ENCODE measurements around the gene POLR3A. TPM values are rescaled to one million over a fixed set of nuclear protein-coding genes. Genes with fewer than 3 reads are reported as not detected.

The POLR3A gene
- polyA plus RNA-seq, 1 of the 3 experiments (the other 2 are of a cell fraction), result 10.8 TPM

- Histone ChIP-seq H3K9me2 (no peaks in the 10 kb centered on the region), H3K36me3 (replicated peaks in 1 of 2; ENCODE audit: control insufficient read depth in 1 of 2, insufficient read depth in 2 of 2, low read length in 1 of 2) (no peaks in the 10 kb centered on the region), H3F3A (replicated peaks; ENCODE audit: insufficient read depth) (no peaks in the 10 kb centered on the region), H3K9me3 (no peaks in the 10 kb centered on the region), H3K27me3 (ENCODE audit: insufficient read depth) (no peaks in the 10 kb centered on the region), H3K4me1 (ENCODE audit: control insufficient read depth in 1 of 2, insufficient read depth in 2 of 2, low read depth in 1 of 2, low read length in 1 of 2) (peaks cover 0 to 5% of the 10 kb centered on the region in 2 experiments; a peak in 1 of 4 replicates), H3K4me2 (no peak overlapping the region), H3K79me2 (ENCODE audit: insufficient read depth) (no peaks in the 10 kb centered on the region), H3K27ac (ENCODE audit: low read depth in 2 of 2, low read length in 1 of 2) (no peak overlapping the region), H3K4me3 (ENCODE audit: low read depth in 2 of 2, low read length in 1 of 2) (no peak overlapping the region), H4K20me1 (ENCODE audit: insufficient read depth) (no peaks in the 10 kb centered on the region), H2AFZ (ENCODE audit: low read depth) (no peak overlapping the region), H3K9ac (no peak overlapping the region)
- ChIA-PET POLR2A (no interaction called here), CTCF (interaction anchor here (2.0 kb wide), 1 partner anchor 15 kb away, joined by 9 read pairs; no protein-coding TSS in a partner anchor)
- WGBS (ENCODE audit: low lambda C conversion rate), result 65% methylated on average over 5 of the region's 5 CpGs
- DNase-seq, result no peak
- TF ChIP-seq ELF1 (IDR thresholded peaks at IDR 0.05) (no peak), SIN3A (IDR thresholded peaks at IDR 0.05; ENCODE audit: borderline replicate concordance, low read depth, low read length) (no peak), TCF12 (IDR thresholded peaks at IDR 0.05) (no peak), REST (IDR thresholded peaks at IDR 0.05; ENCODE audit: low read depth, low read length) (no peak), IRF3 (IDR thresholded peaks at IDR 0.05; ENCODE audit: low read depth, low read length) (no peak), CTCF (IDR thresholded peaks at IDR 0.05) (no peak)
Measured at GRCh38 chr10:78062296-78062695, 33.0 kb upstream of the POLR3A start.

- Histone ChIP-seq H3K27me3 (ENCODE audit: insufficient read depth) (no peaks in the 10 kb centered on the region), H3K27ac (ENCODE audit: low read depth in 2 of 2, low read length in 1 of 2) (no peak overlapping the region), H3K9me3 (no peaks in the 10 kb centered on the region), H3K4me1 (ENCODE audit: control insufficient read depth in 1 of 2, insufficient read depth in 2 of 2, low read depth in 1 of 2, low read length in 1 of 2) (no peaks in the 10 kb centered on the region; a peak in 1 of 4 replicates), H3K4me3 (ENCODE audit: low read depth in 2 of 2, low read length in 1 of 2) (no peak overlapping the region), H3K9me2 (no peaks in the 10 kb centered on the region), H2AFZ (ENCODE audit: low read depth) (no peak overlapping the region), H3K9ac (no peak overlapping the region), H3F3A (replicated peaks; ENCODE audit: insufficient read depth) (no peaks in the 10 kb centered on the region), H4K20me1 (ENCODE audit: insufficient read depth) (no peaks in the 10 kb centered on the region), H3K4me2 (no peak overlapping the region), H3K36me3 (replicated peaks in 1 of 2; ENCODE audit: control insufficient read depth in 1 of 2, insufficient read depth in 2 of 2, low read length in 1 of 2) (no peaks in the 10 kb centered on the region), H3K79me2 (ENCODE audit: insufficient read depth) (no peaks in the 10 kb centered on the region)
- TF ChIP-seq CTCF (IDR thresholded peaks at IDR 0.05) (no peak), TCF12 (IDR thresholded peaks at IDR 0.05) (no peak), FOXM1 (IDR thresholded peaks at IDR 0.05; ENCODE audit: low read depth) (no peak), GABPA (IDR thresholded peaks at IDR 0.05; ENCODE audit: low read depth) (no peak), RAD21 (IDR thresholded peaks at IDR 0.05; ENCODE audit: low read length) (no peak), IRF3 (IDR thresholded peaks at IDR 0.05; ENCODE audit: low read depth, low read length) (no peak), POLR2AphosphoS5 (IDR thresholded peaks at IDR 0.05; ENCODE audit: low read depth, low read length) (no peak), JUND (IDR thresholded peaks at IDR 0.05) (no peak), SIN3A (IDR thresholded peaks at IDR 0.05; ENCODE audit: borderline replicate concordance, low read depth, low read length) (no peak), SMC3 (IDR thresholded peaks at IDR 0.05; ENCODE audit: low read depth, low read length) (no peak)
- POLR2A ChIA-PET, result no interaction called here
- DNase-seq, result no peak
- 85% methylated on average over 12 of the region's 12 CpGs for WGBS (ENCODE audit: low lambda C conversion rate)
- CTCF ChIA-PET, result no interaction called here
Measured at GRCh38 chr10:78059906-78060702, 30.8 kb upstream of the POLR3A start.

Measured in SK-N-SH (cell line).